IMR-90 (cell line): ENCODE measurements around the gene GADL1.

Source experiments
- BHLHE40 ChIP-seq: fragments of 150-350 bp; IDR thresholded peaks from 2 replicates; pipeline ENCODE4 v1.6.1; 2016; ENCODE audit warnings: mild to moderate bottlenecking, low read depth, low read length
- CEBPB ChIP-seq: IDR thresholded peaks from 2 replicates; pipeline ENCODE4 v1.6.1; 2012; ENCODE audit warnings: low read depth, low read length, improper control_type of control experiment
- CHD1 ChIP-seq: IDR thresholded peaks from 2 replicates; pipeline ENCODE4 v1.6.1; 2012; ENCODE audit warnings: low read depth, low read length, improper control_type of control experiment
- MAFK ChIP-seq: IDR thresholded peaks from 2 replicates; pipeline ENCODE4 v1.6.1; 2012; ENCODE audit warnings: low read depth, low read length, improper control_type of control experiment
- MXI1 ChIP-seq: IDR thresholded peaks from 2 replicates; pipeline ENCODE4 v1.6.1; 2012; ENCODE audit warnings: low read depth, mild to moderate bottlenecking, low read length, moderate library complexity, borderline replicate concordance
- POLR2A ChIP-seq: IDR thresholded peaks from 2 replicates; pipeline ENCODE4 v1.6.1; 2012; ENCODE audit warnings: mild to moderate bottlenecking, low read depth, low read length
- TF ChIP-seq, protein P1 (sequence below): conservative IDR thresholded peaks from 2 replicates; pipeline ENCODE4 v1.5.1; 2012; ENCODE audit warnings: mild to moderate bottlenecking, low read depth, low read length, improper control_type of control experiment
- TF ChIP-seq, protein P2 (sequence below): fragments of 150-350 bp; IDR thresholded peaks from 2 replicates; pipeline ENCODE4 v1.6.1; 2016; ENCODE audit warnings: low read depth, mild to moderate bottlenecking, low read length, moderate library complexity, borderline replicate concordance

DNA sequence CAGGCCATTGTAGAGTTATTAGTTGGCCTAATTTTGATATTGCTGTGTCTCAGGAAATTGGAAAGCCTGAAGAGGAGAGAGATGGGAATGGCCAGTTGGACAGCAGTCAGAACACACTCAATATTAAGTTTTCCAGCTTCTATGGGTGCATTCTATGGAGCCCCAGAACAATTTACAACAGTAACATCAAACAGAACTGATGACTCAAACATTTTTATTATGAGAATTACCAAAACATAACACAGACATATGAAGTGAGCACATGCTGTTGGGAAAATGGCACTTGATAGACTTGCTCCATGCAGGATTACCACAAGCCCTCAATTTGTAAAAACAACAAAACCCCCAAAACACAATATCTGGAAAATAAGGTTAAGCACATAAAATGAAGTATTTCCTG lies 104.3 kb downstream of the GADL1 start:
- no peak for TF ChIP-seq CHD1
- TF ChIP-seq, protein P1, sequence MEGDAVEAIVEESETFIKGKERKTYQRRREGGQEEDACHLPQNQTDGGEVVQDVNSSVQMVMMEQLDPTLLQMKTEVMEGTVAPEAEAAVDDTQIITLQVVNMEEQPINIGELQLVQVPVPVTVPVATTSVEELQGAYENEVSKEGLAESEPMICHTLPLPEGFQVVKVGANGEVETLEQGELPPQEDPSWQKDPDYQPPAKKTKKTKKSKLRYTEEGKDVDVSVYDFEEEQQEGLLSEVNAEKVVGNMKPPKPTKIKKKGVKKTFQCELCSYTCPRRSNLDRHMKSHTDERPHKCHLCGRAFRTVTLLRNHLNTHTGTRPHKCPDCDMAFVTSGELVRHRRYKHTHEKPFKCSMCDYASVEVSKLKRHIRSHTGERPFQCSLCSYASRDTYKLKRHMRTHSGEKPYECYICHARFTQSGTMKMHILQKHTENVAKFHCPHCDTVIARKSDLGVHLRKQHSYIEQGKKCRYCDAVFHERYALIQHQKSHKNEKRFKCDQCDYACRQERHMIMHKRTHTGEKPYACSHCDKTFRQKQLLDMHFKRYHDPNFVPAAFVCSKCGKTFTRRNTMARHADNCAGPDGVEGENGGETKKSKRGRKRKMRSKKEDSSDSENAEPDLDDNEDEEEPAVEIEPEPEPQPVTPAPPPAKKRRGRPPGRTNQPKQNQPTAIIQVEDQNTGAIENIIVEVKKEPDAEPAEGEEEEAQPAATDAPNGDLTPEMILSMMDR = no peak
- TF ChIP-seq, protein P2, sequence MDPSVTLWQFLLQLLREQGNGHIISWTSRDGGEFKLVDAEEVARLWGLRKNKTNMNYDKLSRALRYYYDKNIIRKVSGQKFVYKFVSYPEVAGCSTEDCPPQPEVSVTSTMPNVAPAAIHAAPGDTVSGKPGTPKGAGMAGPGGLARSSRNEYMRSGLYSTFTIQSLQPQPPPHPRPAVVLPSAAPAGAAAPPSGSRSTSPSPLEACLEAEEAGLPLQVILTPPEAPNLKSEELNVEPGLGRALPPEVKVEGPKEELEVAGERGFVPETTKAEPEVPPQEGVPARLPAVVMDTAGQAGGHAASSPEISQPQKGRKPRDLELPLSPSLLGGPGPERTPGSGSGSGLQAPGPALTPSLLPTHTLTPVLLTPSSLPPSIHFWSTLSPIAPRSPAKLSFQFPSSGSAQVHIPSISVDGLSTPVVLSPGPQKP = no peak
- no peak for TF ChIP-seq POLR2A
- no peak for TF ChIP-seq CEBPB
- TF ChIP-seq MXI1 = no peak
- TF ChIP-seq BHLHE40 = no peak
- TF ChIP-seq MAFK = no peak
